MM.1S (cell line): Measurements from ENCODE around the gene VPS72.

Source experiments
- DNase-seq: peaks from one replicate; pipeline ENCODE4 v3.0.0-alpha.2; 2015
- H2AFZ ChIP-seq: fragments of 300-600 bp; sonication (generic); 2 replicates; pipeline ENCODE4 v1.6.0; 2016; ENCODE audit warnings: antibody characterized with exemption, low read length
- H3F3A ChIP-seq: fragments of 300-600 bp; sonication (generic); 2 replicates; pipeline ENCODE4 v1.6.1; 2016; ENCODE audit warnings: mild to moderate bottlenecking, antibody characterized with exemption, low read length, moderate library complexity, mixed read lengths; ENCODE audit not compliant: insufficient read depth
- H3K27ac ChIP-seq: fragments of 300-600 bp; sonication (generic); 2 replicates; pipeline ENCODE4 v1.5.1; 2016; ENCODE audit warnings: mild to moderate bottlenecking, low read length
- H3K27me3 ChIP-seq: fragments of 300-600 bp; sonication (generic); replicated peaks from 2 replicates; pipeline ENCODE4 v1.6.0; 2016; ENCODE audit warnings: low read length; ENCODE audit not compliant: insufficient read depth
- H3K36me3 ChIP-seq: fragments of 300-600 bp; sonication (generic); replicated peaks from 2 replicates; pipeline ENCODE4 v1.6.1; 2016; ENCODE audit warnings: mild to moderate bottlenecking, low read length, mixed read lengths; ENCODE audit not compliant: insufficient read depth
- H3K4me1 ChIP-seq: fragments of 300-600 bp; sonication (generic); 2 replicates; pipeline ENCODE4 v1.6.1; 2016; ENCODE audit warnings: low read length, mixed read lengths
- H3K4me2 ChIP-seq: fragments of 300-600 bp; sonication (generic); 2 replicates; pipeline ENCODE4 v1.6.0; 2016; ENCODE audit warnings: low read depth, low read length
- H3K4me3 ChIP-seq: fragments of 300-600 bp; sonication (generic); 2 replicates; pipeline ENCODE4 v1.5.1; 2016; ENCODE audit warnings: low read length, mixed read lengths
- H3K79me2 ChIP-seq: fragments of 300-600 bp; sonication (generic); 2 replicates; pipeline ENCODE4 v1.6.1; 2016; ENCODE audit warnings: mixed run types, low read length, mixed read lengths
- H3K9ac ChIP-seq: fragments of 300-600 bp; sonication (generic); 2 replicates; pipeline ENCODE4 v1.6.1; 2016; ENCODE audit warnings: low read length, mixed read lengths
- H3K9me2 ChIP-seq: fragments of 300-600 bp; sonication (generic); replicated peaks from 2 replicates; pipeline ENCODE4 v1.6.1; 2016; ENCODE audit warnings: mild to moderate bottlenecking, low read length, mixed read lengths; ENCODE audit not compliant: insufficient read depth
- H3K9me3 ChIP-seq: fragments of 300-600 bp; sonication (generic); replicated peaks from 2 replicates; pipeline ENCODE4 v1.6.1; 2016; ENCODE audit warnings: mild to moderate bottlenecking, low read length, mixed read lengths; ENCODE audit not compliant: insufficient read depth
- H4K20me1 ChIP-seq: fragments of 300-600 bp; sonication (generic); 2 replicates; pipeline ENCODE4 v1.6.1; 2016; ENCODE audit warnings: mild to moderate bottlenecking, low read length, moderate library complexity, mixed read lengths; ENCODE audit not compliant: insufficient read depth
- CTCF ChIP-seq: fragments of 300-600 bp; sonication (generic); IDR thresholded peaks from 2 replicates; pipeline ENCODE4 v1.5.1; 2016; ENCODE audit warnings: antibody characterized with exemption, low read length, mixed read lengths
- EZH2 ChIP-seq: fragments of 300-600 bp; sonication (generic); optimal IDR thresholded peaks from 2 replicates; pipeline ENCODE3; 2017; ENCODE audit warnings: low read depth, mild to moderate bottlenecking, antibody characterized with exemption, low read length, mixed read lengths
- EZH2phosphoT487 ChIP-seq: fragments of 300-600 bp; sonication (generic); IDR thresholded peaks from 2 replicates; pipeline ENCODE4 v1.6.1; 2018; ENCODE audit warnings: antibody characterized with exemption, low read length

Gene VPS72

DNA sequence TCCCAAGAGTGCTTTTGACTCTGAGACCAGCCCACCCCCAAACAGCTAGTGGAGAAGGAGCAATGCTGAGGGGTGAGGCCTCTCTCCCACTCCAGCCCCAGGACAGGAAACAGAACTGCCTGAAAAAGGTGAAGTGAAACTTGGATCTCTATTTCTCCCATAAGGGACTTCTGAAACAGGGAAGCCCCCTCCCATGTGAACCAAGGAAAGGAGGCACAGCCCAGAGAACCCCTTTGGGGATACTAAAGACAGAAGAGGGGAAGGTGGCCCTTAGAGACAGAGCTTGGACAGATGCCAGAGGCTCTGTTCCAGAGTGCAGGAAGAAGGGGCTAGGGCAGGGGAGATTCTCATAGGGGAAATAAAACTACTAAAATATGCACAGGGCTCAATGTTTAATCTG is 30.6 kb downstream of the VPS72 start:
- no peak overlapping the region for H3K27ac ChIP-seq
- H3K4me2 ChIP-seq: no peak overlapping the region
- DNase-seq: no peak
- H3F3A ChIP-seq: no peaks in the 10 kb centered on the region
- H3K9me2 ChIP-seq: no peaks in the 10 kb centered on the region
- no peaks in the 10 kb centered on the region for H3K9me3 ChIP-seq
- H3K4me3 ChIP-seq: no peak overlapping the region
- no peaks in the 10 kb centered on the region for H3K4me1 ChIP-seq
- no peak overlapping the region for H3K9ac ChIP-seq
- no peaks in the 10 kb centered on the region for H3K36me3 ChIP-seq
- H4K20me1 ChIP-seq: no peaks in the 10 kb centered on the region
- H3K79me2 ChIP-seq: peaks cover 2% of the 10 kb centered on the region; the same call in 1 of the 2 replicates
- no peak for TF ChIP-seq EZH2
- TF ChIP-seq CTCF: no peak
- TF ChIP-seq EZH2phosphoT487: no peak
- no peaks in the 10 kb centered on the region for H3K27me3 ChIP-seq
- H2AFZ ChIP-seq: no peak overlapping the region

GRCh38 chr1:151158751-151159251 is 31.2 kb downstream of the VPS72 start:
- no peaks in the 10 kb centered on the region for H3K4me1 ChIP-seq

GRCh38 chr1:151158326-151158725 is 31.7 kb downstream of the VPS72 start:
- H3K9me2 ChIP-seq: no peaks in the 10 kb centered on the region
- H3K79me2 ChIP-seq: no peaks in the 10 kb centered on the region
- H3F3A ChIP-seq: no peaks in the 10 kb centered on the region
- no peak for DNase-seq
- no peak overlapping the region for H3K9ac ChIP-seq
- H3K4me1 ChIP-seq: no peaks in the 10 kb centered on the region
- TF ChIP-seq CTCF: no peak
- TF ChIP-seq EZH2: no peak
- no peak for TF ChIP-seq EZH2phosphoT487
- no peaks in the 10 kb centered on the region for H3K27me3 ChIP-seq
- H3K4me2 ChIP-seq: no peak overlapping the region
- H3K27ac ChIP-seq: no peak overlapping the region
- H3K9me3 ChIP-seq: no peaks in the 10 kb centered on the region
- no peak overlapping the region for H3K4me3 ChIP-seq
- no peak overlapping the region for H2AFZ ChIP-seq
- no peaks in the 10 kb centered on the region for H3K36me3 ChIP-seq
- H4K20me1 ChIP-seq: no peaks in the 10 kb centered on the region

More at GRCh38 chr1:151158751-151159251, 31.2 kb downstream of the VPS72 start:
- Histone ChIP-seq H3K9me3 (no peaks in the 10 kb centered on the region), H4K20me1 (no peaks in the 10 kb centered on the region), H3K36me3 (no peaks in the 10 kb centered on the region), H3K4me3 (no peak overlapping the region), H3K27me3 (no peaks in the 10 kb centered on the region), H3F3A (no peaks in the 10 kb centered on the region), H2AFZ (no peak overlapping the region), H3K79me2 (no peaks in the 10 kb centered on the region), H3K27ac (no peak overlapping the region), H3K9me2 (no peaks in the 10 kb centered on the region), H3K4me2 (no peak overlapping the region), H3K9ac (no peak overlapping the region)
- no peak for DNase-seq
- no peak for TF ChIP-seq EZH2phosphoT487
- no peak for TF ChIP-seq EZH2
- no peak for TF ChIP-seq CTCF
